Fibroblast of lung (primary cell): ENCODE data around the gene DLX6. TPM values are rescaled to one million over a fixed set of nuclear protein-coding genes. Genes with fewer than 3 reads are reported as not detected.

Experiments used
- DNase-seq, 2 donors: peaks; one replicate each; pipeline versions ENCODE4 v3.0.0 to v3.0.0-alpha.2; 2010; ENCODE audit warnings: low read depth in 2 of 2
- H2AFZ ChIP-seq: 2 replicates; pipeline ENCODE4 v1.5.1; 2012; ENCODE audit warnings: low read length, control low read depth, inconsistent platforms
- H3K27ac ChIP-seq: 2 replicates; pipeline ENCODE4 v1.5.1; 2011; ENCODE audit warnings: low read length, control low read depth; ENCODE audit not compliant: insufficient read depth
- H3K27me3 ChIP-seq: 2 replicates; pipeline ENCODE4 v1.5.1; 2011; ENCODE audit warnings: mild to moderate bottlenecking, low read length; ENCODE audit not compliant: control insufficient read depth, insufficient read depth
- H3K36me3 ChIP-seq: 2 replicates; pipeline ENCODE4 v1.5.1; 2011; ENCODE audit warnings: low read length; ENCODE audit not compliant: control insufficient read depth, insufficient read depth
- H3K4me1 ChIP-seq: 2 replicates; pipeline ENCODE4 v1.5.1; 2011; ENCODE audit warnings: low read length; ENCODE audit not compliant: control insufficient read depth, insufficient read depth; ENCODE audit errors: extremely low read depth
- H3K4me2 ChIP-seq: 2 replicates; pipeline ENCODE4 v1.5.1; 2011; ENCODE audit warnings: low read length, control low read depth; ENCODE audit not compliant: insufficient read depth; ENCODE audit errors: extremely low read depth
- H3K4me3 ChIP-seq, 4 experiments: fragments of 200-600 bp in 1 of 4; sonication (generic) in 1 of 4; replicated peaks in 1 of 4; 2 replicates each; pipeline ENCODE4 v1.5.1; 2011 to 2016; ENCODE audit warnings: low read length in 4 of 4, low read depth in 3 of 4, mild to moderate bottlenecking in 3 of 4, control low read depth in 2 of 4, inconsistent platforms in 1 of 4, mixed read lengths in 1 of 4; ENCODE audit not compliant: insufficient read depth in 1 of 4; ENCODE audit errors: control extremely low read depth in 1 of 4
- H3K79me2 ChIP-seq: 2 replicates; pipeline ENCODE4 v1.5.1; 2012; ENCODE audit warnings: mild to moderate bottlenecking, low read length, inconsistent platforms; ENCODE audit not compliant: control insufficient read depth, insufficient read depth
- H3K9ac ChIP-seq: 2 replicates; pipeline ENCODE4 v1.5.1; 2011; ENCODE audit warnings: mild to moderate bottlenecking, low read length, control low read depth; ENCODE audit not compliant: insufficient read depth
- H3K9me3 ChIP-seq: 2 replicates; pipeline ENCODE4 v1.5.1; 2012; ENCODE audit warnings: low read depth, low read length; ENCODE audit not compliant: control insufficient read depth, insufficient read depth
- H4K20me1 ChIP-seq: 2 replicates; pipeline ENCODE4 v1.5.1; 2011; ENCODE audit warnings: low read length; ENCODE audit not compliant: control insufficient read depth, insufficient read depth; ENCODE audit errors: extremely low read depth
- EZH2 ChIP-seq: IDR thresholded peaks from 2 replicates; pipeline ENCODE4 v1.5.1; 2012; ENCODE audit warnings: low read length, control low read depth, mild to moderate bottlenecking; ENCODE audit errors: missing control alignments
- polyA plus RNA-seq, 2 donors: library from polyadenylated mRNA; depleted of rRNA in 1 of 2; stranded (reverse) in 1 of 2; unstranded in 1 of 2; fragments of >200 nt; gene quantifications; 2 replicates each; pipeline ENCODE4 v1.2.1, GENCODE V29; 2011 to 2012; ENCODE audit warnings: missing spikeins in 1 of 2
- total RNA-seq: library from RNA; depleted of rRNA; stranded (reverse); fragments of >200 nt; gene quantifications from 2 replicates; pipeline ENCODE4 v1.2.1, GENCODE V29; 2014
- TF ChIP-seq, protein P1 (sequence below), 2 donors: IDR thresholded peaks in 1 of 2; conservative IDR thresholded peaks in 1 of 2; 1 replicate in 1 of 2; 2 replicates in 1 of 2; pipeline ENCODE4 v1.5.1; 2011 to 2012; ENCODE audit warnings: low read length in 2 of 2, control low read depth in 1 of 2, inconsistent platforms in 1 of 2, low read depth in 1 of 2, mild to moderate bottlenecking in 1 of 2

Gene DLX6
- total and polyA plus RNA-seq, 2 donors (not counting 1 experiment from before 2014, with no cell fraction given), result under 0.01 TPM; not detected in 1

DNA sequence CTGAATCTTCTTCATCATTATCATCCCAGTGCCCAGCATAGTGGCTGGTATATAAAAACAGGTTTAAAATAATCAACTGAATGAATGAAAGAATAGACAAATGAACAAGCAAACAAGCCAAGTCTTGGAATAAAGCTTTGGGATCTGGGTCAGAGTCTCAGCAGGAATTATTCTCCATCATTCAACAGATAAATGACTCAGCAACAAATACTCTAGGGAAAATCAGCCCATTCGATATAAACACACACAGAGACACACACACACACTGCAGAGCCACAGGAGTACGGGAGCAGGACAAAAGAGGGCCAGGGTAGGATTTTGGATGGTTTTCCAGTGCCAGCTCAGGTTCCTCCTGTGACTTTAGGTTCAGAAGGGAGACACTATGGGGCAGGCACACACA, 29.2 kb upstream of the DLX6 start:
- no peak overlapping the region for H2AFZ ChIP-seq
- DNase-seq, result no peak
- no peaks in the 10 kb centered on the region for H3K79me2 ChIP-seq
- no peak overlapping the region for H3K27ac ChIP-seq
- H3K4me1 ChIP-seq, result no peaks in the 10 kb centered on the region
- no peaks in the 10 kb centered on the region for H4K20me1 ChIP-seq
- TF ChIP-seq, protein P1, sequence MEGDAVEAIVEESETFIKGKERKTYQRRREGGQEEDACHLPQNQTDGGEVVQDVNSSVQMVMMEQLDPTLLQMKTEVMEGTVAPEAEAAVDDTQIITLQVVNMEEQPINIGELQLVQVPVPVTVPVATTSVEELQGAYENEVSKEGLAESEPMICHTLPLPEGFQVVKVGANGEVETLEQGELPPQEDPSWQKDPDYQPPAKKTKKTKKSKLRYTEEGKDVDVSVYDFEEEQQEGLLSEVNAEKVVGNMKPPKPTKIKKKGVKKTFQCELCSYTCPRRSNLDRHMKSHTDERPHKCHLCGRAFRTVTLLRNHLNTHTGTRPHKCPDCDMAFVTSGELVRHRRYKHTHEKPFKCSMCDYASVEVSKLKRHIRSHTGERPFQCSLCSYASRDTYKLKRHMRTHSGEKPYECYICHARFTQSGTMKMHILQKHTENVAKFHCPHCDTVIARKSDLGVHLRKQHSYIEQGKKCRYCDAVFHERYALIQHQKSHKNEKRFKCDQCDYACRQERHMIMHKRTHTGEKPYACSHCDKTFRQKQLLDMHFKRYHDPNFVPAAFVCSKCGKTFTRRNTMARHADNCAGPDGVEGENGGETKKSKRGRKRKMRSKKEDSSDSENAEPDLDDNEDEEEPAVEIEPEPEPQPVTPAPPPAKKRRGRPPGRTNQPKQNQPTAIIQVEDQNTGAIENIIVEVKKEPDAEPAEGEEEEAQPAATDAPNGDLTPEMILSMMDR (conservative IDR thresholded peaks at IDR 0.05 in 1 of 2, IDR thresholded peaks at IDR 0.05 in 1 of 2; ENCODE audit: low read depth in 1 of 2, low read length in 2 of 2), result no peak
- no peak for TF ChIP-seq EZH2
- no peak overlapping the region for H3K4me2 ChIP-seq
- H3K4me3 ChIP-seq, result no peak overlapping the region
- no peaks in the 10 kb centered on the region for H3K27me3 ChIP-seq
- no peaks in the 10 kb centered on the region for H3K9me3 ChIP-seq
- H3K9ac ChIP-seq, result no peak overlapping the region
- H3K36me3 ChIP-seq, result no peaks in the 10 kb centered on the region

DNA sequence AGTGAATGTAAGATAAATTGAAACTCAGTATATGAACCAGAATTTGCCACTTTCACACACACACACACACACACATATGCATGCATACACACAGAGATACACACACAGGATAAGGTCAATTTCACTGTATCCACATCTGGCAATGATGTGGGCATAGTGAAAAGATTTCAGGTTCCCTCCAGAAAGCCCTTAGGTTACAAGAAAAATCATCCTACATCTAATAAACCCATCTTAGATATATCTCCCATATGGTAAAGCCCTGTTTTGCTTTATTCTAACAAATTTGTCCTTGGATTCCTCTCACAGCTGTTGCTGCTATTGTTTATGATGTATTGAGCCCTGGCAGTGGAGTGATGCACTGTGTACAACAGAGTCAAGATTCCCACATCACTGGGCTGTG, 27.9 kb upstream of the DLX6 start:
- TF ChIP-seq EZH2, result no peak
- no peaks in the 10 kb centered on the region for H3K27me3 ChIP-seq
- no peaks in the 10 kb centered on the region for H3K79me2 ChIP-seq
- no peaks in the 10 kb centered on the region for H3K9me3 ChIP-seq
- no peak overlapping the region for H3K9ac ChIP-seq
- DNase-seq, result no peak
- no peaks in the 10 kb centered on the region for H4K20me1 ChIP-seq
- no peak overlapping the region for H3K4me2 ChIP-seq
- no peak overlapping the region for H3K27ac ChIP-seq
- H3K4me3 ChIP-seq, result no peak overlapping the region
- H3K36me3 ChIP-seq, result no peaks in the 10 kb centered on the region
- no peak overlapping the region for H2AFZ ChIP-seq
- no peaks in the 10 kb centered on the region for H3K4me1 ChIP-seq

DNA sequence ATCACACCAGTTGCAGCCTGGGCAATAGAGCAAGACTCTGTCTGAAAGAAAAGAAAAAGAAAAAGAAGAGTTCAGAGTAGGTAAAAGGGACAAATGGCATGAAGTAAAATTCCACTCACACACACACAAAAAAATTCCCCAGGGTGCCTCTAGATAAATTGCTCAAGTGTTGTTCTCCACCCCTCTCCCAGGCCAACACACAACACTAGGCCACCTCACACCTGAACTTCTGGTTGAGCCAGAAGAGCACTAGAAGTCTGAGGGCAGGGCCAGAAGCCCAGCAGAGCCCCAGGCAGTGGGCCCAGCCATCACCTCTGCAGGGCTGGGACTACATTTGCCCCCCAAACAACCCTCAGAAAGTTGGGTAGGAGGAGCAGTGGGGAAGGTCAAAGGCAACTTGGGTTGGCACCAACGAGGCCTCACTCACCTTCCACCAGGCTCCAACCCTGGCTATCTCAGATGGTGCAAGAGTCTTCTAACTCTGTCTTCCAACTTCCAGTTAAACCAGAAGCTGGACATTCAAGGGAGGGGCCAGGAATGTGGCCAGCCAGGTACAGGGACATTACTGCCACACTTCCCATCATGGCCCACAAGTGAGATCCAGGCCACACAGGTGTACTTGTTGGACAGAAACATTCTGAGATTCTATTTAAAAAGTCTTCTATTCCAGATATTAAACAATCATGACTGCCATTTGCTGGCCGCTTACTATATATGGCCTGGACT, 25.6 kb upstream of the DLX6 start:
- TF ChIP-seq, protein P1 (conservative IDR thresholded peaks at IDR 0.05 in 1 of 2, IDR thresholded peaks at IDR 0.05 in 1 of 2; ENCODE audit: low read depth in 1 of 2, low read length in 2 of 2), result no peak
- no peak for TF ChIP-seq EZH2
- Histone ChIP-seq H3K27ac (no peak overlapping the region), H3K36me3 (no peaks in the 10 kb centered on the region), H3K4me3 (no peak overlapping the region), H3K79me2 (no peaks in the 10 kb centered on the region), H3K9ac (no peak overlapping the region), H3K27me3 (no peaks in the 10 kb centered on the region), H3K4me1 (no peaks in the 10 kb centered on the region), H3K9me3 (no peaks in the 10 kb centered on the region), H3K4me2 (no peak overlapping the region), H4K20me1 (no peaks in the 10 kb centered on the region), H2AFZ (no peak overlapping the region)
- no peak for DNase-seq
